OCI-LY1 (cell line): ENCODE data around the gene CCDC27.

Source experiments
- H2AFZ ChIP-seq: fragments of 200-600 bp; sonication (generic), shearing (Covaris generic); 2 replicates; pipeline ENCODE4 v1.6.0; 2014; ENCODE audit warnings: antibody characterized with exemption, mild to moderate bottlenecking, low read length
- H3F3A ChIP-seq: fragments of 200-600 bp; sonication (generic), shearing (Covaris generic); 2 replicates; pipeline ENCODE4 v1.6.0; 2014; ENCODE audit warnings: mild to moderate bottlenecking, antibody characterized with exemption, low read length, moderate library complexity; ENCODE audit not compliant: insufficient read depth
- H3K27ac ChIP-seq: fragments of 200-600 bp; sonication (generic); 2 replicates; pipeline ENCODE4 v1.5.1; 2014; ENCODE audit warnings: low read length, mixed run types, mild to moderate bottlenecking, low read depth; ENCODE audit not compliant: poor library complexity, severe bottlenecking
- H3K27me3 ChIP-seq: fragments of 200-600 bp; sonication (generic); 2 replicates; pipeline ENCODE4 v1.6.0; 2014; ENCODE audit warnings: antibody characterized with exemption, mild to moderate bottlenecking, low read length, moderate library complexity; ENCODE audit not compliant: insufficient read depth
- H3K36me3 ChIP-seq: fragments of 200-600 bp; sonication (generic); 2 replicates; pipeline ENCODE4 v1.6.1; 2014; ENCODE audit warnings: mild to moderate bottlenecking, antibody characterized with exemption, low read length, moderate library complexity, mixed read lengths; ENCODE audit not compliant: insufficient read depth
- H3K4me1 ChIP-seq: fragments of 200-600 bp; sonication (generic); 2 replicates; pipeline ENCODE4 v1.5.1; 2014; ENCODE audit warnings: mild to moderate bottlenecking, low read length, moderate library complexity; ENCODE audit not compliant: insufficient read depth, severe bottlenecking
- H3K4me2 ChIP-seq: fragments of 200-600 bp; sonication (generic), shearing (Covaris generic); 2 replicates; pipeline ENCODE4 v1.6.1; 2014; ENCODE audit warnings: low read length
- H3K4me3 ChIP-seq: fragments of 200-600 bp; sonication (generic); 2 replicates; pipeline ENCODE4 v1.5.1; 2014; ENCODE audit warnings: low read length, low read depth, mild to moderate bottlenecking, mixed read lengths; ENCODE audit not compliant: poor library complexity, severe bottlenecking
- H3K79me2 ChIP-seq: fragments of 200-600 bp; shearing (Covaris generic); 2 replicates; pipeline ENCODE4 v1.6.1; 2016; ENCODE audit warnings: mixed run types, low read length, mixed read lengths; ENCODE audit not compliant: insufficient read depth
- H3K9ac ChIP-seq: fragments of 200-600 bp; sonication (generic), shearing (Covaris generic); 2 replicates; pipeline ENCODE4 v1.6.1; 2014; ENCODE audit warnings: mild to moderate bottlenecking, low read length, mixed read lengths
- H3K9me2 ChIP-seq: fragments of 200-600 bp; sonication (generic), shearing (Covaris generic); 2 replicates; pipeline ENCODE4 v1.6.1; 2014; ENCODE audit warnings: low read depth, mild to moderate bottlenecking, low read length, mixed read lengths
- H3K9me3 ChIP-seq: fragments of 200-600 bp; shearing (Covaris generic); 2 replicates; pipeline ENCODE4 v1.6.1; 2014; ENCODE audit warnings: low read length, mixed read lengths
- H4K20me1 ChIP-seq: fragments of 200-600 bp; sonication (generic), shearing (Covaris generic); 2 replicates; pipeline ENCODE4 v1.6.0; 2016; ENCODE audit warnings: mild to moderate bottlenecking, low read length; ENCODE audit not compliant: insufficient read depth
- EZH2 ChIP-seq: fragments of 200-600 bp; sonication (generic), shearing (Covaris generic); IDR thresholded peaks from 2 replicates; pipeline ENCODE4 v1.8.0; 2017; ENCODE audit warnings: borderline replicate concordance, mixed run types, mild to moderate bottlenecking, antibody characterized with exemption, low read length, moderate library complexity, mixed read lengths
- TF ChIP-seq, protein P1 (sequence below): fragments of 200-600 bp; sonication (generic), shearing (Covaris generic); IDR thresholded peaks from 2 replicates; pipeline ENCODE4 v1.5.1; 2017; ENCODE audit warnings: mild to moderate bottlenecking, antibody characterized with exemption, low read length, moderate library complexity, mixed read lengths

CCDC27 gene

GRCh38 chr1:3710251-3710650, 42.0 kb upstream of the CCDC27 start:
- Histone ChIP-seq H2AFZ (no peak overlapping the region), H4K20me1 (no peaks in the 10 kb centered on the region), H3K9me2 (no peaks in the 10 kb centered on the region), H3K9me3 (no peaks in the 10 kb centered on the region), H3K79me2 (no peaks in the 10 kb centered on the region), H3K4me2 (no peak overlapping the region), H3F3A (no peaks in the 10 kb centered on the region), H3K36me3 (no peaks in the 10 kb centered on the region), H3K9ac (no peak overlapping the region), H3K4me3 (no peak overlapping the region), H3K27me3 (no peaks in the 10 kb centered on the region), H3K4me1 (no peaks in the 10 kb centered on the region), H3K27ac (no peak overlapping the region)
- TF ChIP-seq, protein P1, sequence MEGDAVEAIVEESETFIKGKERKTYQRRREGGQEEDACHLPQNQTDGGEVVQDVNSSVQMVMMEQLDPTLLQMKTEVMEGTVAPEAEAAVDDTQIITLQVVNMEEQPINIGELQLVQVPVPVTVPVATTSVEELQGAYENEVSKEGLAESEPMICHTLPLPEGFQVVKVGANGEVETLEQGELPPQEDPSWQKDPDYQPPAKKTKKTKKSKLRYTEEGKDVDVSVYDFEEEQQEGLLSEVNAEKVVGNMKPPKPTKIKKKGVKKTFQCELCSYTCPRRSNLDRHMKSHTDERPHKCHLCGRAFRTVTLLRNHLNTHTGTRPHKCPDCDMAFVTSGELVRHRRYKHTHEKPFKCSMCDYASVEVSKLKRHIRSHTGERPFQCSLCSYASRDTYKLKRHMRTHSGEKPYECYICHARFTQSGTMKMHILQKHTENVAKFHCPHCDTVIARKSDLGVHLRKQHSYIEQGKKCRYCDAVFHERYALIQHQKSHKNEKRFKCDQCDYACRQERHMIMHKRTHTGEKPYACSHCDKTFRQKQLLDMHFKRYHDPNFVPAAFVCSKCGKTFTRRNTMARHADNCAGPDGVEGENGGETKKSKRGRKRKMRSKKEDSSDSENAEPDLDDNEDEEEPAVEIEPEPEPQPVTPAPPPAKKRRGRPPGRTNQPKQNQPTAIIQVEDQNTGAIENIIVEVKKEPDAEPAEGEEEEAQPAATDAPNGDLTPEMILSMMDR: no peak
- no peak for TF ChIP-seq EZH2

DNA sequence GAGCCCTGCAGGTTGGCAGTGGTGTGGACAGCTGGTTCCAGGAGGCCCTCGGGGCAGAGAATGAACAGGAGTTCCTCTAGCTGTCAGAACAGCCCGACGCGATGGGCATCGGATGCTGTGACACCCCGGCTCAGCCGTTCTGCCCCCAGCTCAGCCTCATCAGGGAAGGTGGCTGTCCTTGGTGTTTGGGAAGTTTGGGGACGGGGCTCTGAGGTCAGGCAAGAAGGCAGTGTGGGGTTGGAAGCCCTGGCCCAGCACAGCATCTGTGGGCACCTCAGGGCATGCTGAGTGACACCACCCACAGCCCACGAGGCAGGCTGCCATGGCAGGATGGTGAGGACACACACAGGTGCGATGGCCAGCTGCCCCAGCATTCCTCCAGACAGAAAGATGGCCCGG, 40.9 kb upstream of the CCDC27 start:
- H3K9ac ChIP-seq: no peak overlapping the region
- H3K4me2 ChIP-seq: no peak overlapping the region
- no peaks in the 10 kb centered on the region for H3K79me2 ChIP-seq
- H3K36me3 ChIP-seq: no peaks in the 10 kb centered on the region
- no peaks in the 10 kb centered on the region for H3K9me2 ChIP-seq
- no peak overlapping the region for H3K4me3 ChIP-seq
- no peaks in the 10 kb centered on the region for H3K27me3 ChIP-seq
- no peaks in the 10 kb centered on the region for H3K9me3 ChIP-seq
- H3K27ac ChIP-seq: no peak overlapping the region
- no peaks in the 10 kb centered on the region for H4K20me1 ChIP-seq
- H3F3A ChIP-seq: no peaks in the 10 kb centered on the region
- TF ChIP-seq, protein P1: no peak
- TF ChIP-seq EZH2: no peak
- H2AFZ ChIP-seq: no peak overlapping the region
- H3K4me1 ChIP-seq: no peaks in the 10 kb centered on the region

DNA sequence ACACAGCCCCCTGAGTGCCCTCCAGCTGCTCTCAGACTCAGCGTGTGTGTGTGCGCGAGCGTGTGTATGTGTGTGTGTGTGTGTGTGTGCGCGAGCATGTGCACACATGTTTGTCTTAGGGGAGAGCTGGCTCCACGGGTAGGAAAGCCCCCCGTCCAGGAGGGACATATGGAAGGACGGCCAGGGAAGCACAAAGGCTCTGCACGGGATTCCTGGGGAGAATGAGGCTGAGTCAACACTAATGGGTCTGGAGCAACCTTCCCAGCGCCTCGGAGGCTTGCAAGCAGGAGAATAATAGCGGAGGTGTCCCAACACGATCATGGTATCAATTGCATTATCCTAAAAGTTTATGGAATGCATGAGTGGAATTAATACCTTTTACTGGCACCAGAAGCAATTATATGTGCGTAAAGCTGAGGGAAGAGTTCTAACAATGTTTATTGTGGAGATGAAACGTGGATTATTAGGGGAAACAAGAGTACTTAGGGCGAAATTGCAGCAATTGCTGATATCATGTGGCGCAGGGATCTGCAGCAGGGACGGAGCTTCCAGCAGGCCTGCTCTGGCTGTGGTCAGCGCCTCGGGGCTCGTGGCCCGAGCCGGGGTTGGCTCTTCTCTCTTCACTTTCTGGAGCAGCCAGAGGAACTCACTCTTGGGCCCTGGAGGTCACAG, 40.3 kb upstream of the CCDC27 start:
- Histone ChIP-seq H3F3A (no peaks in the 10 kb centered on the region), H3K9me3 (no peaks in the 10 kb centered on the region), H3K4me3 (no peak overlapping the region), H4K20me1 (no peaks in the 10 kb centered on the region), H3K4me1 (no peaks in the 10 kb centered on the region), H3K9ac (no peak overlapping the region), H3K36me3 (no peaks in the 10 kb centered on the region), H3K4me2 (no peak overlapping the region), H3K79me2 (no peaks in the 10 kb centered on the region), H2AFZ (no peak overlapping the region), H3K9me2 (no peaks in the 10 kb centered on the region), H3K27ac (no peak overlapping the region), H3K27me3 (no peaks in the 10 kb centered on the region)
- no peak for TF ChIP-seq EZH2
- TF ChIP-seq, protein P1: no peak
